ENCODE measurements around the gene SLC6A3.
"Not testable (repeated sequence)": the region's sequence is repeated elsewhere in the genome, so short reads cannot be mapped to it uniquely, and the experiment has no call there.

The SLC6A3 gene

GRCh38 chr5:1431896-1432295, 13.3 kb downstream of the SLC6A3 start:
- Histone ChIP-seq H3K4me3 (ENCODE audit: insufficient read depth, low read depth, low read length) (no peak overlapping the region), H3K36me3 (ENCODE audit: control insufficient read depth, insufficient read depth, low read length) (no peaks in the 10 kb centered on the region), H3K27ac (ENCODE audit: insufficient read depth, low read depth, low read length, poor library complexity, severe bottlenecking) (no peak overlapping the region), H3K4me1 (ENCODE audit: control insufficient read depth, insufficient read depth, low read length) (no peaks in the 10 kb centered on the region), H3K27me3 (ENCODE audit: control insufficient read depth, insufficient read depth, low read length, poor library complexity, severe bottlenecking) (no peaks in the 10 kb centered on the region), H3K9me3 (ENCODE audit: control insufficient read depth, low read length) (no peaks in the 10 kb centered on the region)
- WGBS, 2 experiments: 83 to 86% methylated on average over 8 of the region's 8 CpGs

- Histone ChIP-seq H3K27ac (ENCODE audit: insufficient read depth, low read depth, low read length, poor library complexity, severe bottlenecking) (no peak overlapping the region), H3K9me3 (ENCODE audit: control insufficient read depth, low read length) (no peaks in the 10 kb centered on the region), H3K4me3 (ENCODE audit: insufficient read depth, low read depth, low read length) (no peak overlapping the region), H3K36me3 (ENCODE audit: control insufficient read depth, insufficient read depth, low read length) (no peaks in the 10 kb centered on the region), H3K27me3 (ENCODE audit: control insufficient read depth, insufficient read depth, low read length, poor library complexity, severe bottlenecking) (no peaks in the 10 kb centered on the region), H3K4me1 (ENCODE audit: control insufficient read depth, insufficient read depth, low read length) (no peaks in the 10 kb centered on the region)
- WGBS, 2 experiments: 92 to 93% methylated on average over 33 of the region's 33 CpGs
These were observed 14.0 kb downstream of the SLC6A3 start for GRCh38 chr5:1431021-1431811.

- Histone ChIP-seq H3K27ac (ENCODE audit: insufficient read depth, low read depth, low read length, poor library complexity, severe bottlenecking) (no peak overlapping the region), H3K9me3 (ENCODE audit: control insufficient read depth, low read length) (no peaks in the 10 kb centered on the region), H3K36me3 (ENCODE audit: control insufficient read depth, insufficient read depth, low read length) (no peaks in the 10 kb centered on the region), H3K4me1 (ENCODE audit: control insufficient read depth, insufficient read depth, low read length) (no peaks in the 10 kb centered on the region), H3K27me3 (ENCODE audit: control insufficient read depth, insufficient read depth, low read length, poor library complexity, severe bottlenecking) (no peaks in the 10 kb centered on the region), H3K4me3 (ENCODE audit: insufficient read depth, low read depth, low read length) (no peak overlapping the region)
- WGBS, 2 experiments: 89 to 92% methylated on average over 26 of the region's 26 CpGs
These were observed 15.0 kb downstream of the SLC6A3 start for GRCh38 chr5:1430121-1430795.

- H3K4me1 ChIP-seq (ENCODE audit: control insufficient read depth, insufficient read depth, low read length): no peaks in the 10 kb centered on the region
- H3K27ac ChIP-seq (ENCODE audit: insufficient read depth, low read depth, low read length, poor library complexity, severe bottlenecking): no peak overlapping the region
- no peaks in the 10 kb centered on the region for H3K36me3 ChIP-seq (ENCODE audit: control insufficient read depth, insufficient read depth, low read length)
- H3K9me3 ChIP-seq (ENCODE audit: control insufficient read depth, low read length): no peaks in the 10 kb centered on the region
- H3K27me3 ChIP-seq (ENCODE audit: control insufficient read depth, insufficient read depth, low read length, poor library complexity, severe bottlenecking): no peaks in the 10 kb centered on the region
- no peak overlapping the region for H3K4me3 ChIP-seq (ENCODE audit: insufficient read depth, low read depth, low read length)
- WGBS, 2 experiments: 96 to 97% methylated on average over 5 of the region's 5 CpGs
These were observed 15.7 kb downstream of the SLC6A3 start for GRCh38 chr5:1429496-1429895.

- no peaks in the 10 kb centered on the region for H3K4me1 ChIP-seq (ENCODE audit: control insufficient read depth, insufficient read depth, low read length)
- H3K27ac ChIP-seq (ENCODE audit: insufficient read depth, low read depth, low read length, poor library complexity, severe bottlenecking): no peak overlapping the region
- no peak overlapping the region for H3K4me3 ChIP-seq (ENCODE audit: insufficient read depth, low read depth, low read length)
- no peaks in the 10 kb centered on the region for H3K36me3 ChIP-seq (ENCODE audit: control insufficient read depth, insufficient read depth, low read length)
- no peaks in the 10 kb centered on the region for H3K27me3 ChIP-seq (ENCODE audit: control insufficient read depth, insufficient read depth, low read length, poor library complexity, severe bottlenecking)
- H3K9me3 ChIP-seq (ENCODE audit: control insufficient read depth, low read length): no peaks in the 10 kb centered on the region
- 88 to 91% methylated on average over 7 of the region's 7 CpGs for WGBS, 2 experiments
These were observed 16.2 kb downstream of the SLC6A3 start for GRCh38 chr5:1429066-1429465.

- H3K4me1 ChIP-seq (ENCODE audit: control insufficient read depth, insufficient read depth, low read length): no peaks in the 10 kb centered on the region
- H3K27ac ChIP-seq (ENCODE audit: insufficient read depth, low read depth, low read length, poor library complexity, severe bottlenecking): no peak overlapping the region
- WGBS, 2 experiments: 85 to 91% methylated on average over 1 of the region's 1 CpG
- no peaks in the 10 kb centered on the region for H3K36me3 ChIP-seq (ENCODE audit: control insufficient read depth, insufficient read depth, low read length)
- no peak overlapping the region for H3K4me3 ChIP-seq (ENCODE audit: insufficient read depth, low read depth, low read length)
- no peaks in the 10 kb centered on the region for H3K27me3 ChIP-seq (ENCODE audit: control insufficient read depth, insufficient read depth, low read length, poor library complexity, severe bottlenecking)
- no peaks in the 10 kb centered on the region for H3K9me3 ChIP-seq (ENCODE audit: control insufficient read depth, low read length)
These were observed 17.1 kb downstream of the SLC6A3 start for GRCh38 chr5:1428107-1428506.

- no peak overlapping the region for H3K4me3 ChIP-seq (ENCODE audit: insufficient read depth, low read depth, low read length)
- no peaks in the 10 kb centered on the region for H3K27me3 ChIP-seq (ENCODE audit: control insufficient read depth, insufficient read depth, low read length, poor library complexity, severe bottlenecking)
- WGBS, 2 experiments: 88 to 91% methylated on average over 9 of the region's 9 CpGs
- no peaks in the 10 kb centered on the region for H3K4me1 ChIP-seq (ENCODE audit: control insufficient read depth, insufficient read depth, low read length)
- H3K36me3 ChIP-seq (ENCODE audit: control insufficient read depth, insufficient read depth, low read length): no peaks in the 10 kb centered on the region
- no peak overlapping the region for H3K27ac ChIP-seq (ENCODE audit: insufficient read depth, low read depth, low read length, poor library complexity, severe bottlenecking)
- H3K9me3 ChIP-seq (ENCODE audit: control insufficient read depth, low read length): no peaks in the 10 kb centered on the region
These were observed 20.5 kb downstream of the SLC6A3 start for GRCh38 chr5:1424716-1425115.

- 86 to 87% methylated on average over 19 of the region's 19 CpGs for WGBS, 2 experiments
- H3K4me3 ChIP-seq (ENCODE audit: insufficient read depth, low read depth, low read length): no peak overlapping the region
- H3K27ac ChIP-seq (ENCODE audit: insufficient read depth, low read depth, low read length, poor library complexity, severe bottlenecking): no peak overlapping the region
- H3K9me3 ChIP-seq (ENCODE audit: control insufficient read depth, low read length): no peaks in the 10 kb centered on the region
- H3K27me3 ChIP-seq (ENCODE audit: control insufficient read depth, insufficient read depth, low read length, poor library complexity, severe bottlenecking): no peaks in the 10 kb centered on the region
- H3K36me3 ChIP-seq (ENCODE audit: control insufficient read depth, insufficient read depth, low read length): no peaks in the 10 kb centered on the region
- no peaks in the 10 kb centered on the region for H3K4me1 ChIP-seq (ENCODE audit: control insufficient read depth, insufficient read depth, low read length)
These were observed 21.2 kb downstream of the SLC6A3 start for GRCh38 chr5:1423901-1424603.

GRCh38 chr5:1422522-1422921, 22.7 kb downstream of the SLC6A3 start:
- 90% methylated on average over 13 of the region's 13 CpGs for WGBS, 2 experiments
- H3K4me1 ChIP-seq (ENCODE audit: control insufficient read depth, insufficient read depth, low read length); H3K36me3 ChIP-seq (ENCODE audit: control insufficient read depth, insufficient read depth, low read length); H3K4me3 ChIP-seq (ENCODE audit: insufficient read depth, low read depth, low read length); H3K9me3 ChIP-seq (ENCODE audit: control insufficient read depth, low read length); H3K27ac ChIP-seq (ENCODE audit: insufficient read depth, low read depth, low read length, poor library complexity, severe bottlenecking); H3K27me3 ChIP-seq (ENCODE audit: control insufficient read depth, insufficient read depth, low read length, poor library complexity, severe bottlenecking): not testable (repeated sequence)

Measured in ectodermal cell (in vitro differentiated cells).